H9 (cell line): ENCODE results near the gene CADPS. TPM values are rescaled to one million over a fixed set of nuclear protein-coding genes. Genes with fewer than 3 reads are reported as not detected.

Experiments used
- DNase-seq: peaks from one replicate; pipeline ENCODE4 v3.0.0-alpha.2; 2017
- H2AFZ ChIP-seq: one replicate; pipeline ENCODE4 v1.6.1; 2013; ENCODE audit warnings: mild to moderate bottlenecking, low read length, control low read depth, moderate library complexity
- H2AK5ac ChIP-seq: 2 replicates; pipeline ENCODE4 v1.6.1; 2013; ENCODE audit warnings: low read length, control low read depth, mixed read lengths; ENCODE audit not compliant: insufficient read length
- H2BK120ac ChIP-seq: one replicate; pipeline ENCODE4 v1.6.1; 2013; ENCODE audit warnings: low read depth, mild to moderate bottlenecking, low read length, control low read depth, inconsistent platforms; ENCODE audit not compliant: poor library complexity, severe bottlenecking
- H2BK12ac ChIP-seq: 2 replicates; pipeline ENCODE4 v1.6.1; 2013; ENCODE audit warnings: low read length, control low read depth, mixed read lengths, low read depth; ENCODE audit not compliant: insufficient read length
- H2BK15ac ChIP-seq: 2 replicates; pipeline ENCODE4 v1.6.1; 2013; ENCODE audit warnings: low read depth, low read length, control low read depth
- H2BK20ac ChIP-seq: one replicate; pipeline ENCODE4 v1.6.1; 2013; ENCODE audit warnings: low read depth, mild to moderate bottlenecking, low read length, control low read depth, inconsistent platforms; ENCODE audit not compliant: poor library complexity, severe bottlenecking
- H2BK5ac ChIP-seq: 2 replicates; pipeline ENCODE4 v1.6.1; 2013; ENCODE audit warnings: low read length, control low read depth, mixed read lengths; ENCODE audit not compliant: insufficient read length
- H3K14ac ChIP-seq: 2 replicates; pipeline ENCODE4 v1.6.1; 2013; ENCODE audit warnings: low read length, control low read depth; ENCODE audit not compliant: insufficient read depth
- H3K18ac ChIP-seq: 2 replicates; pipeline ENCODE4 v1.6.1; 2013; ENCODE audit warnings: low read depth, mild to moderate bottlenecking, mixed read lengths, low read length, control low read depth; ENCODE audit not compliant: insufficient read length
- H3K23ac ChIP-seq: 2 replicates; pipeline ENCODE4 v1.6.1; 2013; ENCODE audit warnings: low read length, control low read depth, mixed read lengths, low read depth; ENCODE audit not compliant: insufficient read length
- H3K23me2 ChIP-seq: 2 replicates; pipeline ENCODE4 v1.6.1; 2013; ENCODE audit warnings: low read depth, mild to moderate bottlenecking, mixed read lengths, low read length, control low read depth; ENCODE audit not compliant: insufficient read length, poor library complexity, severe bottlenecking
- H3K27ac ChIP-seq: 2 replicates; pipeline ENCODE4 v1.5.1; 2013; ENCODE audit warnings: low read length, control low read depth, mixed read lengths, low read depth; ENCODE audit not compliant: insufficient read length
- H3K27me3 ChIP-seq: 2 replicates; pipeline ENCODE4 v1.6.1; 2013; ENCODE audit warnings: low read length, control low read depth, inconsistent platforms; ENCODE audit not compliant: insufficient read depth
- H3K4ac ChIP-seq: 2 replicates; pipeline ENCODE4 v1.6.1; 2013; ENCODE audit warnings: low read depth, mild to moderate bottlenecking, control low read depth, inconsistent platforms, low read length, moderate library complexity
- H3K4me1 ChIP-seq: 2 replicates; pipeline ENCODE4 v1.6.1; 2013; ENCODE audit warnings: low read length, control low read depth, inconsistent platforms; ENCODE audit not compliant: insufficient read depth
- H3K4me2 ChIP-seq: 2 replicates; pipeline ENCODE4 v1.6.1; 2013; ENCODE audit warnings: low read length, control low read depth, mixed read lengths; ENCODE audit not compliant: insufficient read length, insufficient read depth
- H3K56ac ChIP-seq: 2 replicates; pipeline ENCODE4 v1.6.1; 2013; ENCODE audit warnings: low read depth, mild to moderate bottlenecking, mixed read lengths, low read length, control low read depth; ENCODE audit not compliant: insufficient read length
- H3K79me1 ChIP-seq: 2 replicates; pipeline ENCODE4 v1.6.1; 2013; ENCODE audit warnings: low read depth, mild to moderate bottlenecking, moderate library complexity, low read length, control low read depth, inconsistent platforms; ENCODE audit not compliant: insufficient read depth, poor library complexity, severe bottlenecking
- H3K79me2 ChIP-seq: 2 replicates; pipeline ENCODE4 v1.6.1; 2013; ENCODE audit warnings: low read length, control low read depth, inconsistent platforms; ENCODE audit not compliant: insufficient read depth
- H3K9ac ChIP-seq: 2 replicates; pipeline ENCODE4 v1.6.1; 2013; ENCODE audit warnings: low read length, control low read depth, mixed read lengths; ENCODE audit not compliant: insufficient read length; ENCODE audit errors: extremely low read depth
- H3K9me3 ChIP-seq: one replicate; pipeline ENCODE4 v1.6.1; 2013; ENCODE audit warnings: low read depth, low read length, inconsistent platforms; ENCODE audit not compliant: control insufficient read depth
- H3T11ph ChIP-seq: one replicate; pipeline ENCODE4 v1.6.1; 2013; ENCODE audit warnings: mild to moderate bottlenecking, low read length, control low read depth, inconsistent platforms
- H4K20me1 ChIP-seq: one replicate; pipeline ENCODE4 v1.6.1; 2013; ENCODE audit not compliant: control insufficient read depth, insufficient read length, insufficient read depth
- H4K5ac ChIP-seq: 2 replicates; pipeline ENCODE4 v1.6.1; 2013; ENCODE audit warnings: low read depth, mild to moderate bottlenecking, mixed read lengths, low read length, control low read depth; ENCODE audit not compliant: insufficient read length
- H4K8ac ChIP-seq: replicated peaks from 2 replicates; pipeline ENCODE4 v1.6.1; 2013; ENCODE audit warnings: low read length, control low read depth, mixed read lengths, low read depth; ENCODE audit not compliant: insufficient read length
- H4K91ac ChIP-seq: 2 replicates; pipeline ENCODE4 v1.6.1; 2013; ENCODE audit warnings: low read depth, mild to moderate bottlenecking, moderate library complexity, mixed read lengths, low read length, control low read depth; ENCODE audit not compliant: insufficient read length
- H3K27ac Mint-ChIP-seq, 3 experiments: 2 replicates in 2 of 3; 3 replicates in 1 of 3; pipeline ENCODE4 v1.8.0; 2020 to 2021; ENCODE audit warnings: mixed read lengths in 3 of 3, mild to moderate bottlenecking in 1 of 3, moderate library complexity in 1 of 3
- H3K27me3 Mint-ChIP-seq: 2 replicates; pipeline ENCODE4 v1.8.0; 2021; ENCODE audit warnings: low read depth, mild to moderate bottlenecking, moderate library complexity, mixed read lengths
- H3K36me3 Mint-ChIP-seq, 3 experiments: 2 replicates in 2 of 3; 3 replicates in 1 of 3; pipeline ENCODE4 v1.8.0; 2020 to 2021; ENCODE audit warnings: low read depth in 3 of 3, mixed read lengths in 3 of 3; ENCODE audit not compliant: insufficient read depth in 1 of 3
- H3K4me1 Mint-ChIP-seq, 2 experiments: 2 replicates each; pipeline ENCODE4 v1.8.0; 2020; ENCODE audit warnings: mixed read lengths in 2 of 2
- H3K4me3 Mint-ChIP-seq, 2 experiments: 2 replicates in 1 of 2; 3 replicates in 1 of 2; pipeline ENCODE4 v1.8.0; 2020 to 2021; ENCODE audit warnings: mild to moderate bottlenecking in 2 of 2, mixed read lengths in 2 of 2, moderate library complexity in 1 of 2
- H3K9me3 Mint-ChIP-seq, 2 experiments: 2 replicates in 1 of 2; 3 replicates in 1 of 2; pipeline ENCODE4 v1.8.0; 2020; ENCODE audit warnings: mild to moderate bottlenecking in 2 of 2, mixed read lengths in 2 of 2, moderate library complexity in 1 of 2
- WGBS: extraction: QIAGEN DNeasy Blood & Tissue Kit; methylation state at CpG from one replicate; pipeline ENCODE4 v1.1.7; 2013; ENCODE audit warnings: missing lambda C conversion rate, low lambda C conversion rate, mixed read lengths; ENCODE audit not compliant: insufficient read length; ENCODE audit errors: extremely low coverage; 5-methylcytosine and 5-hydroxymethylcytosine counted together
- total RNA-seq: library from RNA; stranded (reverse); gene quantifications from 2 replicates; pipeline ENCODE4 v1.2.1, GENCODE V29; 2021
- TF ChIP-seq, protein P1 (sequence below): fragments of 200-600 bp; sonication (generic); conservative IDR thresholded peaks from 3 replicates; pipeline ENCODE4 v1.8.0; 2021; ENCODE audit warnings: antibody characterized with exemption, mild to moderate bottlenecking

The CADPS gene
- total RNA-seq, 1 experiment from 2014 or later = 6.6 TPM

DNA sequence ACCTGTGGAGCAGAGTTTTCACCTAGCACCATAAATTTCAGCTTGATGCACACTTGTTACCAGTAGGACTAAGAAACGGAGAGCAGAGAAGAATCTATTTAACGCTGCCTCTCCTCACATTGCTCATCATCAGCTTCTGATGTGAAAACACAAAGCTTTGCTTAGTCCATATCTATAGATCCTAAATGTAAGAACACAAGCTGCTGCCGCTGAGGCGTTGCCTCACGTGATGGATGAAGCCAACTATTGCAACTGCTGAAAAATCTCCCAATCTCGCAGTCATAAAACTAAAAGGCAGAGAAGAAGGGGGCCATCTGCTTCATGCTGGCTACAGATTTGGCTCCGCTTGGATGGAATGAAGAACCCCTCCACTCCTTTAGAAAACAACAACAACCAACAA is 42.7 kb downstream of the CADPS start:
- Mint-ChIP-seq H3K4me1 (no peaks in the 10 kb centered on the region), H3K27ac (no peak overlapping the region; a peak in 1 of 7 replicates), H3K9me3 (no peaks in the 10 kb centered on the region), H3K27me3 (no peaks in the 10 kb centered on the region), H3K4me3 (no peak overlapping the region), H3K36me3 (no peaks in the 10 kb centered on the region)
- H3K9ac ChIP-seq = no peak overlapping the region
- no peaks in the 10 kb centered on the region for H4K20me1 ChIP-seq
- no peak for DNase-seq
- H3K79me1 ChIP-seq = no peaks in the 10 kb centered on the region
- no peaks in the 10 kb centered on the region for H3K4me1 ChIP-seq
- no peaks in the 10 kb centered on the region for H3K79me2 ChIP-seq
- H2BK5ac ChIP-seq = no peak overlapping the region
- H3K9me3 ChIP-seq = no peaks in the 10 kb centered on the region
- no peaks in the 10 kb centered on the region for H3K23me2 ChIP-seq
- H3K23ac ChIP-seq = no peak overlapping the region
- H3K4ac ChIP-seq = no peak overlapping the region
- H2AFZ ChIP-seq = no peak overlapping the region
- no peak overlapping the region for H3K27ac ChIP-seq
- no peak overlapping the region for H2BK15ac ChIP-seq
- H3T11ph ChIP-seq = no peak overlapping the region
- no peak overlapping the region for H3K4me2 ChIP-seq
- no peak overlapping the region for H2AK5ac ChIP-seq
- no peak overlapping the region for H2BK120ac ChIP-seq
- H2BK20ac ChIP-seq = no peak overlapping the region
- H3K14ac ChIP-seq = no peak overlapping the region
- no peak overlapping the region for H3K18ac ChIP-seq
- H3K56ac ChIP-seq = no peak overlapping the region
- no peak overlapping the region for H4K91ac ChIP-seq
- no peak overlapping the region for H2BK12ac ChIP-seq
- WGBS = no CpG with 5 or more reads among the region's 7 CpGs
- H3K27me3 ChIP-seq = no peaks in the 10 kb centered on the region
- TF ChIP-seq, protein P1, sequence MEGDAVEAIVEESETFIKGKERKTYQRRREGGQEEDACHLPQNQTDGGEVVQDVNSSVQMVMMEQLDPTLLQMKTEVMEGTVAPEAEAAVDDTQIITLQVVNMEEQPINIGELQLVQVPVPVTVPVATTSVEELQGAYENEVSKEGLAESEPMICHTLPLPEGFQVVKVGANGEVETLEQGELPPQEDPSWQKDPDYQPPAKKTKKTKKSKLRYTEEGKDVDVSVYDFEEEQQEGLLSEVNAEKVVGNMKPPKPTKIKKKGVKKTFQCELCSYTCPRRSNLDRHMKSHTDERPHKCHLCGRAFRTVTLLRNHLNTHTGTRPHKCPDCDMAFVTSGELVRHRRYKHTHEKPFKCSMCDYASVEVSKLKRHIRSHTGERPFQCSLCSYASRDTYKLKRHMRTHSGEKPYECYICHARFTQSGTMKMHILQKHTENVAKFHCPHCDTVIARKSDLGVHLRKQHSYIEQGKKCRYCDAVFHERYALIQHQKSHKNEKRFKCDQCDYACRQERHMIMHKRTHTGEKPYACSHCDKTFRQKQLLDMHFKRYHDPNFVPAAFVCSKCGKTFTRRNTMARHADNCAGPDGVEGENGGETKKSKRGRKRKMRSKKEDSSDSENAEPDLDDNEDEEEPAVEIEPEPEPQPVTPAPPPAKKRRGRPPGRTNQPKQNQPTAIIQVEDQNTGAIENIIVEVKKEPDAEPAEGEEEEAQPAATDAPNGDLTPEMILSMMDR = no peak
- no peak overlapping the region for H4K8ac ChIP-seq
- H4K5ac ChIP-seq = no peak overlapping the region
